GM19452 (cell line): Measurements from ENCODE around the gene SLC6A3.
"Not testable (repeated sequence)": the region's sequence is repeated elsewhere in the genome, so short reads cannot be mapped to it uniquely, and the experiment has no call there.

Experiments
- ATAC-seq: cut with Tn5 transposase; IDR thresholded peaks from one replicate; pipeline ENCODE4 v1.9.1; 2021; ENCODE audit not compliant: unreplicated experiment

SLC6A3 gene

DNA sequence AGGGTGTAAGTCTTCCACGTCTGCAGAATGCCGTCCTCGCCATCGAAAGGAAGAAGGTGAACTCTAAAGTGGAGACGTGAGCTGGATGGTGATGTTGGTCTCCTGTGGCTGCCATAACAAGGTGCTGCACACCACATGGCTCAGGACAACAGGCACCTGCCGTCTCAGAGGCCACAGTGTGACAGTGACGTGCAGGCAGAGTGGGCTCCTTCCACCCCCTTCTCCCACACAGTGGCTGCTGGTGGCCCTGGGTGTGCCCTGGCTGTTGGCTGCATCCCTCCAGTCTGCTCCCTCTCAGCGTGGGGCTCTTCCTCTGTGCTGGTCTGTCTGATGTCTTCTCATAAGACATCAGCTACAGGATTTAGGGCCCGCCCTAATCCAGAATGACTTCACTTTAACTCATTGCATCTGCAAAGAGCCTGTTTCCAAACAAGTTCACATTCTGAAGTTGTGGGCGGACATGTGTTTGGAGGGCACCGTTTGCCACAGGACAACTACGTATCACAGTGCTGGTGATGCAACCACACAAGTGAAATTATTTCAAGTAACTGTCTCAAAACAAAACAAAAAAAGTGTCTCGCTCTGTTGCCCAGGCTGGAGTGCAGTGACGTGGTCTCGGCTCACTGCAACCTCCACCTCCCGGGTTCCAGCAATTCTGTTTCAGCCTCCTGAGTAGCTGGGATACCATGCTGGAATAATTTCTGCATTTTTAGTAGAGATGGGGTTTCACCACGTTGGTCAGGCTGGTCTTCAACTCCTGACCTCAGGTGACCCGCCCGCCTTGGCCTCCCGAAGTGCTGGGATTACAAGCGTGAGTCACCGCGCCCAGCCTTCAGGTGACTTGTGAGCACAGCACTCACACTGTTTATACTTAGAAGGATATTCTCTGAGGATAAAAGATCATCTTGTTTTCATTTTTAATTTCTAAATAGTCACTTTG lies 69.1 kb downstream of the SLC6A3 start:
- no peak for ATAC-seq

DNA sequence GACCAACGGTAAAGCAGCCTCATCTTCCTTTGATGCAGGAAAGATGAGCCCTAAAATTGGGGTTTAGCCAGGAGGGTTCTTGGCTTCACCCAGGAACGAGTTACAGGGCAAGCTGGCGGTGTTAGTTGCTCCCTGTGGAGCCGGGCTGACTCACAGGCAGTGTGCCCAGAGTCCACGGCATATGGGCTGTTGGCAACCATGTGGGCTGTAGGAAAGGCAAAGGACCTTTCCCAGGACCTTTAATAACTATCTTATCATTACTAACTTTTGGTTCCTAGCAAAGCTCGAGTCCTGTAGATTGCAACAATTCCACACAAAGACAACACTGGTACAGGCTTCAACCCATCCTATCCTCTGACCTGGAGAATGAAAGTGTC lies 70.6 kb downstream of the SLC6A3 start:
- no peak for ATAC-seq

- ATAC-seq: no peak
Observed at GRCh38 chr5:1374030-1374678, 71.1 kb downstream of the SLC6A3 start.

DNA sequence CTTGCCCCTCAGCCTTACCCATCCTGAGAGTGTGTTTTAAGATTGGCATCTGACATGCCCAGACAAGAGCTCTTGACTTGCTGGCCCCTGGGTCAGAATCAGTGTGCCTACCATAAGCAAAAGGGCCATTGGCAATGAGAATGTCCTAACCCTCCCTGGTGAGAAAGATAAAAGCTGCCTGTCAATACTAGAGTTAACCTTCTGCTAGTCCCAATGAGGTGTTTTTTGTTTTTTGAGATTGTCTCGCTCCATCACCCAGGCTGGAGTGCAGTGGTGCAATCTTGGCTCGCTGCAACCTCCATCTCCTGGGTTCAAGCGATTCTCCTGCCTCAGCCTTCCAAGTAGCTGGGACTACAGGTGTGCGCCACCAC lies 73.3 kb downstream of the SLC6A3 start:
- ATAC-seq: not testable (repeated sequence)

DNA sequence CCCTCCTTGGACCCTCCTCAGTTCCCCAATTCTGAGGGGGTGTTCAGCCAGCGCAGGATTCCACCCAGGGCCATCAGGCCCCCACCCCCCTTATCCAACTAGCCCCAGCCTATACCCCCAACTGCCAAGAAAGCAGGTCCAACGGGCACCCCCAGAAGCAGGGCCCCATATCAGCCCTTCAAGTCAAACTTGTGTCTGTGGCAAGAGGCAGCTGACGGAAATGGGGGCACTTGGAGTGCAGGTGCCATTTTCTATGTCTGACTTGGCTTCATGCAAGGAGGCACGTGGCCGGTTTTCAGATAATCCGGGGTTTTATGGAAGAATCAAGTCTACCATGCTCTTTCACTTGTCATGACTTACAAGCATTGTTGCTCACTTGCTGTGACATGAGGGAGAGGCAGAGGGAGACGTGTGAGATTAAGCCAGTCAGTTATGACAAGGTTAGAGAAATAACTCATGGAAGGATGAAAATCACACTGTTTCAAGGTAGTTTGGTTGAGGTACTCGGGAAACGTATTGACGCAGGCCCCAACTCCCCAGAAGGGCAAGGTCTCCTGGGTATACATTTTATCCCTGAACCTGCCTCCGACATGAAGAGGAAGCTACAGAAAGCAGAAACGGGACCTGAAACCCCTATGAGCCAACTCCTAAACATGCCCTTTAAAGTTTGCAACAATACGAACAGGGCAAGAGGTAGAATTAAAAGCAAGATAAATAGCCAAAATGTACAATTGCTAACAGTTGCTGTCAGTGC lies 73.8 kb downstream of the SLC6A3 start:
- ATAC-seq: no peak

- ATAC-seq: no peak
Observed at GRCh38 chr5:1370006-1370405, 75.2 kb downstream of the SLC6A3 start.

- no peak for ATAC-seq
Observed at GRCh38 chr5:1368756-1369155, 76.5 kb downstream of the SLC6A3 start.

DNA sequence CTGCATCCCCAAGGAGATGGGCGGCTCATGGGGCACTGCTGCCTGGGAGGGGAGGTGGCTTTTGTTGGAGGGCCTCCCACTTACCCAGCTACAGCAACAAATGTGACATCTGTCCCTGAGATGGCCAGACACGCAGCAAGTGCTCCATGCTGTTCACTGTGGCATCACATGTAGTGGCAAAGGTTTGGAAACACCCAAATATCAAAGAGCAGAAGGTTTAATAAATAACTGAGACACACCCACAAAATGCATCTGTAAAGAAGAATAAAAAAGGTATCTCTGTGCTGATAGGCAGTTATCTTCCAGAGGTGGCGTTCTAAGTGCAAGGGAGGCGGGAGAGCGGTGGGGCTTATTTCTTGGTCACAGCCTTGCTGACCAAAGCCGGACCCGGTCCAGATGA lies 77.0 kb downstream of the SLC6A3 start:
- no peak for ATAC-seq

DNA sequence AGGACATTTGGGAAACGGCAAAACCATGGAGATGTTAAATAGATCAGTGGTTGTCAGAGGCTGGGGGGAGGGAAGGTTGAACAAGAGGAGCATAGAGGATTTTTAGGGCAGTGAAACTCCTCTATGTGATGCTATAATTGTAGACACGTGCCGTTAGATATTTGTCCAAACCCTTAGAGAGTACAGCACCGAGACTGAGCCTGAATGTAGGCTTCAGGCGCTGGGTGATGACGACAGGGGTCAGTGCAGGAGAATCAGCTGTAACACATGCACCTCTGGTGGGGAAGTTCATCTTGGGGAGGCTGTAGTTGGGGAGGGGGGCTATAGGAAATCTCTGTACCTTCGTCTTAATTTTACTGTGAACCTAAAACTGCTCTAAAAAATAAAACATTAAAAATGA lies 78.1 kb downstream of the SLC6A3 start:
- no peak for ATAC-seq

GRCh38 chr5:1366514-1366913 lies 78.7 kb downstream of the SLC6A3 start:
- no peak for ATAC-seq

- no peak for ATAC-seq
Observed at GRCh38 chr5:1364211-1364610, 81.0 kb downstream of the SLC6A3 start.

DNA sequence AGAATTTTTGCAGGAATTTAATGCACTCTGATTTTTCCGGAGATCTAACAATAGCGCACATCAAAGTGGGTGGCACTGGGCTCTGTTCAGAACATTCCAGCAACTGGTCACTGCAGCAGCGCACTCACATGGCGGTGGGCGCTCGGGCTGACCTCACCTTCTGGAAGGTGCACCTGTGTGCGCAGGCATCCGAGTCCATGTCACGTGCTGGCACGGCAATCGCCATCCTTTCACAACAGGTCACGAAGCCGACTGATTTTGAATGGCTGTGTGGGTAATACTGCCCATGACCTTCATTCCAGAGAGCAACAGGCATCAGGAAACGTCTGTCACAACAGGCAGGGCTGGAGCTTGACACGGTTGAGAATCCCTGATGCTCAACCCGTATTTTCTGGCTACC lies 81.7 kb downstream of the SLC6A3 start:
- ATAC-seq: no peak

GRCh38 chr5:1363160-1363559 lies 82.1 kb downstream of the SLC6A3 start:
- ATAC-seq: no peak

- ATAC-seq: no peak
Observed at GRCh38 chr5:1362242-1363015, 82.8 kb downstream of the SLC6A3 start.

- ATAC-seq: no peak
Observed at GRCh38 chr5:1360861-1361260, 84.4 kb downstream of the SLC6A3 start.

DNA sequence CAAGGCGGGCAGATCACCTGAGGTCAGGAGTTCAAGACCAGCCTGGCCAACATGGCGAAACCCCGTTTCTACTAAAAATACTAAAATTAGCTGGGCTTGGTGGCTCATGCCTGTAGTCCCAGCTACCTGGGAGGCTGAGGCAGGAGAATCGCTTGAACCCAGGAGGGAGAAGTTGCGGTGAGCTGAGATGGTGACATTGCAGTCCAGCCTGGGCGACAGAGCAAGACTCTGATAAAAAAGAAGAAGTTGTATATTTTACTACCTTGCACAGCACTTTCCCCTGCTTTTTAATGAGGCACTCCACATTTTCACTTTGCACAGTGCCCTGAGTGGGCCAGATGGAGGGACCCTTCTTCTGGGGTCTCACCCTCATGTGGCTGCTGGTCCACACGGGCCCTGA lies 84.9 kb downstream of the SLC6A3 start:
- not testable (repeated sequence) for ATAC-seq

DNA sequence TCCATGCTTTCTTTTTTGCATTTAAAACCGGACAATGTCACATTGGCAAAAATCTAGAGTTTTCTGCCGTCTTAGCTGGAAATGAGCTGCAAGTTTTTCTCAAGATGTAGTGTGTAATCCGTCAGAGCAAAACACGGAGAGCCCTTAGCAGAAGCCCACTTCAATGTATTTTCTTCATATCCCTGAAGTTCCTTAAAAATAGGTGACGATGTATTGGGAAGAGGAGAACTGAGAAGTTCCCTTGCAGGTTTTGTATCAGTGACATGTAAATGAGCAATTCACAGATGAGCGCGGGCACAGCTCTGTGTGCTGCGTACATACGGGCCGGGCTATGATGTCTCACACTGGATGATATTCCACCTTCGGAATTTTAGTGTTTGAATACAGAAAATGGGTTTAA lies 85.5 kb downstream of the SLC6A3 start:
- ATAC-seq: no peak

DNA sequence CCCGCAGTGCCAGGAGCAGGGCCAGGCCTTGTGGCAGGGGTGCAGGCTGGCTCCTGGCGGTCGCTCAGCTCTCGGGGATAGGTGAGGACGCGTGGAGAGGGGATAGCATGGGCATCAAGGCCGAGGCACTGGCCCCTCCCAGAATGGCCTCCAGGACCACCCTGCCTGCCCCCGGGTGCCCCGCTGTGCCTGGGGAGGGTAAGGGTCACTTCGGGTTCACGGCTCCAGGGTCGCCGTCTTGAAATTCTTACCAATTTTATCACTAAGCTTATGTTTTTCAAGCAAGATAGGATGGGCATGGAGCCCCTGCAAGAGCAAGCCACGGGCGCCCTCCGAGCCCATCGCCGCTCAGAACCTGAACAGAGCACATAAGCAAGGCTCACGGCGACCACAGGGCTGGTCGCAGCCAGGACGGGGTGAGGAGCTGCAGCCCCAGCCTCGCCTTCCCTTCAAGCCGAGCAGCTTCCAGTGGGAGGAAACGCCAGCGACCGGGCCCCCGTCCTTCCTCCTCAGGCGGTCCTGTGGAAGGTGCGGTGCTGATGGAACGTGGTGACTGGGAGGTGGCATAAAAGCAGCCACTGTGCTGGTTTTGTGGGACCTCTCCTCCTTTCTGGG lies 86.1 kb downstream of the SLC6A3 start:
- ATAC-seq: no peak

- no peak for ATAC-seq
Observed at GRCh38 chr5:1358726-1359025, 86.6 kb downstream of the SLC6A3 start.

DNA sequence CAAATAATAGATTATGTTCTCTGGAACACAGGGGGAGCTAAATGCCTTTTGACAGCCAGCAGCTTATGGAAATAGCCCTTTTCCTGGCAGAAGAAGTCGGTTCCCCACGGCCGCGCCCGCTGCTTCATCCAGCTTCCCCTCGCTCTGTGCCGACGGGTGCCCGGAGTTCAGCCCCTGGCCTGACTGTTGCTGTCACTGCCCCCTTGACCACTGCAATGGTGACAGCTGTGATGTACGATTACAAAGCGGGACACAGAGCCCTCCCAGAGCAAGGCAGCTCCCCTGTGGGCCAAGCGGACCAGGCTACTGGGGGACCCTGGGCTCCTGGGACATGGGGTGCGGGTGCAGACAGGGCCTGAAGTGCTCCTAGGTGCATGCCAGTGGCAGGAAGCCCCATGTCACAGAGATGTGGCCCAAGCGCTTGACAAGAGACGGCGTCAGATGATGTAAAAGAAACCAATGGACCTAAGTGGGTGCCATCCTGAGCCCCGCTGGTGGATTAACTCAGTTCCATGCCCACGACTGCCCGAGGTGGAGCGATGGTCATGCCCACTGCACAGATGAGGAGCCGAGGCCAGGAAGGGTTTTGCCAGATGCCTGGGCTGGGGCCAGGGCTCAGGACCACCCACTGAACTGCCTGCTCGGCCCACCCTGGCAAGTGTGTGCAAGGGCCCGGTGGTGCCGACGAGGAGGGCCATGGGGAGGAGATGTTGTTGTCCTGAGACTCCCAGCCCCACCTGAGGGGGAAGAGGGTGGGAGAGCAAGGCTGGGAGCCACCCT lies 87.1 kb downstream of the SLC6A3 start:
- ATAC-seq: no peak
